ENCODE measurements around the gene NPVF.

DNA sequence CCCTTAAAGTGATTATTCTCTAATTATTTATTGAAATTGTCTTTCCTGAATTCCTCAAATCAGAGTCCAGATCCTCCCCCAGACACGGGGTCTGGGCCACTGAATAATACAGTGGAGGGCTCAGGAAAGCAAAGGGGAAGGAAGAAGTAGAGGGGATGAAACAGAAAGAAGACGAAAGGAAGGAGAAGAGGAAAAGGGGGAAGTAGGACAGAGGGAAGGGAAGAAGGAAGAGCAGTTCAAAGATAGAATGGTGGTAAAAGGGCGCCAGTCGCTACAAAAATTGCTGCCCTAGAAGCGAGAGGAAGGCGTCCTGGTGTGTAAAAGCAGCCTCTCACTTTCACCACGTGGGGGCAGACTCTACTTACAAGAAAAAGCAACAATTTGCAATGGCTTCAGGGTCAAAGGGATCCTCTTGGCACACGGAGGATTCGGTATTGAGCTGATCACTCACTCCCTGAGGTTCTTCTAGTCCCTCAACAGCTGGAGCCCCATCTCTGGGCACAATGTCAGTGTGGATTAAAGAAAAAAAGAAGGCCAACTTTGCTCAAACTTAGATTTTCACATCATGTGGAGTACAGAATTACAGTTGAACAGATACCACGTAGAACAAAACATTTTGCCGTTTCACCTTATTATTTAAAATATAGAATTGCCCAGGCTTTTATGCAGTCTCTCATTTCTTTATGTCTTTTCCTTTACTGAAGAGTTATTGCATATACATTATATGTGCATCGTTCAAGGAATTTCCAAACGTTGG lies 31.4 kb upstream of the NPVF start:
- no peak for TF ChIP-seq POLR2AphosphoS5 (IDR thresholded peaks at IDR 0.05; ENCODE audit: low read depth, low read length)
- TF ChIP-seq TAF1 (IDR thresholded peaks at IDR 0.05; ENCODE audit: borderline replicate concordance, low read depth, low read length) = no peak
- TF ChIP-seq POLR2A (IDR thresholded peaks at IDR 0.05; ENCODE audit: low read depth, low read length) = no peak
